Measurements from ENCODE around the gene POP4. TPM values are rescaled to one million over a fixed set of nuclear protein-coding genes. Genes with fewer than 3 reads are reported as not detected.
A peak's percentile ranks its signal among the peaks of the same experiment; 100 is the strongest.

POP4 gene
- polyA plus RNA-seq, 4 donors: 53.3 to 72.5 (median 61.8) TPM

DNA sequence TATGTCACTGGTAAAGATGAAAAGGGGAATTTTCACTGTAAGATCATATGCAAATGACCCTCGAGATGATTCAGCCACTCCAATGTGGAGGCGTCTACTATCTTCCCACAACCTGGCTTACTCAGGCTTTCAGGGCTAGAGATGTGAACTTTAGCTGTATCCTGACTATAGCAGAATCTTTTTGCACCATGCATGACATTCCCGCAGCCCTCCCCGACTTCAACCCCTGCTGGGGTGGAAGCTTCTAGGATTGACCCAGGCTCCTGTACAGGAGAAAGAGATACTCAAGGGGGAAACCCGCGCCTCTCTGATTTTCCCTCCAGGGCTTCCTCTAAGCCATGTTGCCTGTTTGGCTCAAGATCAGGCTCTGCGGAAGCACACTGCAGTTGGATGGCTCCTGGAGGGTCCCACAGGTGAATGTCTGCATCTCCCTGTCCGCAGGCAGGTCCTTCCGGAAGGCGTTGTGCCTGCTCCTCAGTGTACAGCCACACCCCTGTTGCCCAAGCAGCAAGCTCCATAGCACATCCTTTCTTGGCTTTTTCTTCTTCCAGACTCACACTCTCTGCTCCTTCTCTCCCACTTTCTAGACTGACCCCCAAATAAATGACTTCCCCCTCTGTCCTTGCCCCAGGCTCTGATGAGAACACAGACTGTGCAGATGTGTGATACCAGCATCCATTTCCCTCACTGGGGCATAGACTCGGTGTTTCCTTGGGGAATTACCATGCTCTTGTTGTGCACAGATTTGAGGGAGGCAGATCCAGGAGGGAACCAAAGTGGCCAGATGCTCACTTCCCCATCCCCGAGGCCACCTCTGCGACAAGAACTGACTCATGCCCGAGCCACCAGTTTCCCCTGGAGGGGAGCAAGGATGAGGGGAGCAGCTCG is 29.1 kb upstream of the POP4 start:
- no peak for DNase-seq (ENCODE audit: low read depth in 4 of 4, low spot score in 3 of 4)

DNA sequence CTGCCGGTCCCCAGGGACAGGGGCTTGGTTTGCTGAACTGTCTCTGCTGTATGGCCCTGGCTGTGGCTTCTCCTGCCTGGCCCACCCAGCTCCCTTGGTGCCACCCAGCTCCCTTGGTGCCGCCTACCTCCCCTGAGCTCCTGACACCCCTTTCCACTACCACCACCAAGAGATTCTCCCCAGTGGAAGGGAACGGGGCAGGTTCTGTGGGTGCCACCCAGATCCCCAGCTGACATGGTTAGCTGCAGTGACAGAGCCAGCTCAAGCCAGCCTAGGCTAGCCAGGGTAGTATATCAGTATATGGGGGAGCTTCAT is 28.5 kb upstream of the POP4 start:
- DNase-seq (ENCODE audit: low read depth in 4 of 4, low spot score in 3 of 4): no peak

DNA sequence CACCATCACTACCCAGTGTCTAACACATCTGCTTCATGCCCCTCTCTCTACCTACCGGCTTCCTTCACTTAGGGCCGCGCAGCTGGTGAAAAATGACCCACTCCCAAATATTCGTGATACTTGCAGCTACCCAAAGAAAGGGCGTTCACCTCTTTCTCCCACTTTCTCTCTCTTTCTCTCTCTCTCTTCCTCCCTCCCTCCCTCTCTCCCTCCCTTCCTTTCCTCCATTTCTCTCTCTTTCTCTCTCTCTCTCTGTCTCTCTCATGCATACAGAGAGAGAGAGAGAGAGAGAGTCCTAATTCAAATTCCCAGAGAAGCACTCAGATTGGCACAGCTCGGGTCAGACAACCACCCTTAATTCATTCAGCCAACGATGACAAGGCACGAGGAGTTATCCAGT is 27.7 kb upstream of the POP4 start:
- no peak for DNase-seq (ENCODE audit: low read depth in 4 of 4, low spot score in 3 of 4)

DNA sequence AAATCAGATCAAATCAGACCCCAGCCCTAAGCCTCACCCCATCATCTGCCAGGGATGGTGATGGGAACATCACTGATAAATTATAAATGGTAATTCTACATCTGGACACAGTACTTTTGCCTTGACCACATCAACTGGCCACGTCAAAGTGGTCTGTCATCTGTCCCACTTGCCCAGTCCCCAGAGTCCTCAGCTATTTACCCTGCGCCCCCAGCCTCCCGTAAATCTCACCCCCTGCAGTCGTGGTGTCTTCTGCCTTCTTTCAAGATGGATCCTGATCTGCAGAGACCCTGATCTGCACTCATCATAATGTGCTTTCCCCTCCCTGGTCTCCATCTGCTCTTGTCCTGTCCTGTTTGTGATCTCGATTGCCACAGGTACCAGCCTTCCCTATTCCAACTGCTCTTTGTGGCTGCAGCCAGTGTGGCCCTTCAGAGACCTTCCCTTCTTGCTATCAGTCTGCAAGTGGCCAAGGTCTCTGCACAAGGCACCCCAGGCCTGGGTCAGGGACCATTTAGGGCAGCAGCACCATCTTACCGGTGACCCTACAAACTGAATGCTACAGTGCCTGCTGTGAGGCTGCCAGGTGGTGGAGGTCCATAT is 26.7 kb upstream of the POP4 start:
- no peak for DNase-seq (ENCODE audit: low read depth in 4 of 4, low spot score in 3 of 4)

DNA sequence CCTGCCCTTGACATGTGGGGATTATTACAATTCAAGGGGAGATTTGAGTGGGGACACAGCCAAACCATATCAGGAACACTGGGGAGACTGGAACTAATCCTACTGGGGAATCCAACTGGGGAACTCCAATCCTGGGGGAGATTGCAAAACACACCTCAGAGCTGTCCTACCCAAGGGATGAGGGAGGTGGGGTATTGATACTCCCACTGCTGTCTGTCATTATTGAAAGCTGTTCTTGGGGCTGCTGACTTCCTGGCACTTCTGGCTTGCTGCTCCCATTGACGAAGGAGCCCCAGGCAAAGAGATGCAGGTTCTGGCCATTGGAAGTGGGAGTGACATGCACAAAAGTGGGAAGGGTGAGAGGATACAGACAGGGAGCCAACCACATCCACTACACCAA is 24.7 kb upstream of the POP4 start:
- no peak for DNase-seq (ENCODE audit: low read depth in 4 of 4, low spot score in 3 of 4)

DNA sequence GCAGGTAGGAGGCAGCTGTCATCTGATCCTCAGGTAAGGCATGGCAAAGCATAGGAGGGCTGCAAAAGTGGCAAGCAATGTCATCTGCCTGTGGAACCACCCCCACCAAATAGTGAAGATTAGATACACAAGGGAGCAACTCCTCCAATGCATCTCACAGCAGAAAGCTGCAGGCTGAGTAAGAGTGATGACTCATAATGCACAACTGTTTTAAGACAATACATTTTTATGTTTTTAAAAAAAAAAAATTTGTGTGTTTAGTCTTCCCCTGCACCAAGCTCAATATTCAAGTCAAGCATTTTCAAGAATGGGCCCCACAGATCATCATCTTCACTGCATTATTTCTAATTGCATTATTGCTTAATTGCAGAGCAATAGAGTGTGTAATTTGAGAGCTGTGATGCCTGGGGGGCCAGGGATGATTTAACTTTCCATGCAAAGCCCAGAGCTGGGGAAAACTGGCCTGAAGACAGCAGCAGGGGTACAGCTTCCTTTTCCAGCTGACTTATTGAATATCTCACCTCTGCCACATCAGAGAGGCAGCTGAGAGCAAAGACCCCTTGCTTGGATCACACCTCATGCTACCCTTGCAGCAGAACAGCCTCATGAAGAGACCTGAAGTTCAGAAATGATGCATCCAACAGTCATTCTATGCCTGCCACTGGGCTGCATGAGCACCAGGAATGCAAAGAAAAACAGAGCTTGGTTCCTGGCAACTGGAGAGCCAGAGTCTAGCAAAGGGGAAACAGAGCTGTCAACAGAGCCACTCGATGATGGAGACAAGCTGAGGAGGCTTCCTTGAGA is 22.7 kb upstream of the POP4 start:
- DNase-seq (ENCODE audit: low read depth in 4 of 4, low spot score in 3 of 4): no peak

DNA sequence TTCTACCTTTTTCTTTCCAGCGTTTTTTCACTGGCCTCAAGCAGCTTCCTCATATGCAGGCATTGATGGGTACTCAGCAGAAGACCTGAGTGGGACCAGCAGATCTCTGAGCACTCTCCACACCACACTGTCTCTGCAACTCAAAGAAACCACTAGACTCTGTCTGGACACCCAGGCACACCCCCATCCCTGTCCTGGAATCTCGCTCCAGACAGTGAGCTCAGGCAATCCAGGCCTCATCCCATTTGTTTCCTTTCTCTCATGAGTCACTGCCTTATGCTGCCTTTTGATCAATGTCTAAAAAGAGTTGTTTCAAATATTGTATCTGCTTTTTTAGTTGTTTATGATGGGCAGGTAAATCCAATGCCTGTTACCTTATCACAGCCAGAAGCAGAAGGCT is 19.7 kb upstream of the POP4 start:
- DNase-seq (ENCODE audit: low read depth in 4 of 4, low spot score in 3 of 4): no peak

DNA sequence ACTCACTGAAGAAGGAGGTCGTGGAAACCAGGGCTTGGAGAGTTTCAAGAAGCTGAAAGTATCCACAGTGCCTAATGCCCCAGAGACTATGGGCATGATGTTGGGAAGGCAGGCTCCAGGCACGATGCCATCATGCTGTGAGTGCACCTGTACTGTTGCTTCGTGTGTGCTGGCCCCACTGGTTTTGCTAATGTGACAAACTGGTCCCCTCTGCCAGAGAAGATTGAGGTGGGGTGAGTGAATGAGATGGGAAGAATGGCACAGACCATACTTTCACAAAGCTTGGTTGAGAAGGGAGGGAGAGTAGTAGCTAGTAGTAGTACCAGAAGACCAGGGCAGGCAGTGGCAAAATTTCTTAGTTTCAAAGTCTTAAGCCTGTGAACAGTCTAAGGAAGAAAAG is 19.0 kb upstream of the POP4 start:
- DNase-seq (ENCODE audit: low read depth in 4 of 4, low spot score in 3 of 4): no peak

DNA sequence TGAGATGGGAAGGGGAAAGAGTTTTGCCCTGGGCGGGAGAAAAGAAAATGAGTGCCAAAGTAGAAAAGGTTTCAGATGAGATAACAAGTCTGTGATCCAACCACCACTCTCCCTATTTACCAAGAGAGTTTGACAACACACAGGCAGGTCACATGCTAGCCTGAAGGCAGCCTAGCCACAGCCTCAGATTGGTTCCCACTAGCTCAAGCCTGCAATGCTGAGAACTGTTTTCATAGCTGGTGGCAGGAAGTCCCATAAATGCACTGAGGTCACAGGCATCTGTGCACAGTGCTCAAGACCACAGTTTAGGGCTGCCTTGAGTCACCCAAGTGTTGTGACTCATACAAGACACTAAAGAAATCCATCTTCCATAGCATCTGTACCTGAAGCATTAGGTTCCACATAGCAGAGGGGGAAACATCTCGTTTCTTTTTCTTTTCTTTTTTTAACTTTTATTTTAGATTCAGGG is 18.5 kb upstream of the POP4 start:
- no peak for DNase-seq (ENCODE audit: low read depth in 4 of 4, low spot score in 3 of 4)

DNA sequence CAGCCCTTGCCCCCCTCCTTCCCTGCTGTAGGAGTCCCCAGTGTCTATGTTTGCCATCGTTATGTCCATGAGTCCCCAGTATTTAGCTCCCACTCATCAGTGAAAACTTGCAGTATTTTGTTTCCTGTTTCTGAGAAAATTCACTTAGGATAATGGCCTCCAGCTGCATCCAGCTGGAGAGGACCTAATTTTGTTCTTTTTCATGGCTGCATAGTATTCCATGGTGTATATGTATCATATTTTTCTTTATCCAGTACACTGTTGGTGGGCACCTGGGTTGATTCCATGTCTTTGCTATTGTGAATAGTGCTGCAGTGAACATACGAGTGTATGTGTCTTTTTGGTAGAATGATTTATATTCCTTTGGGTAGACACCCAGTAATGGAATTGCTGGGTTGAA is 18.0 kb upstream of the POP4 start:
- DNase-seq (ENCODE audit: low read depth in 4 of 4, low spot score in 3 of 4): no peak

DNA sequence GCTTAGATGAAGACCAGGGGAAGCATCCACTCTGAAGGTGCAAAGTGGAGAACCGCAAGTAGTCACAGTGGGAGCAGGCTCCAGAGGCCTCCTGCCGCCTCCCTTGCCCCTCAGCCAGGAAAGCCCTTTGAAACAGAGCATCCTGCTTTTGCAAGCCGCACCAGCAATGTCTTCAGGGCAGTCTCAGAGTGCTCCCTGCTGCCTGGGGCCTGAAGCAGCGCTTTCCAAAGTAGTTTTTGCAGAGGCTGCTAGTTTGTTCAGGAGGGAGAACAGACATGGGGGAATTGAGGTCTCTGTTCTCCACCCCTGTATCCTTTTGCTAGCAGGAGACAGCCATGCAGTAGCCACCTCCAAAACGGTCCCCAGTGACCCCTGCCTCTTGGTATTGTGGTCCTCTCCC is 15.8 kb upstream of the POP4 start:
- DNase-seq (ENCODE audit: low read depth in 4 of 4, low spot score in 3 of 4): no peak

DNA sequence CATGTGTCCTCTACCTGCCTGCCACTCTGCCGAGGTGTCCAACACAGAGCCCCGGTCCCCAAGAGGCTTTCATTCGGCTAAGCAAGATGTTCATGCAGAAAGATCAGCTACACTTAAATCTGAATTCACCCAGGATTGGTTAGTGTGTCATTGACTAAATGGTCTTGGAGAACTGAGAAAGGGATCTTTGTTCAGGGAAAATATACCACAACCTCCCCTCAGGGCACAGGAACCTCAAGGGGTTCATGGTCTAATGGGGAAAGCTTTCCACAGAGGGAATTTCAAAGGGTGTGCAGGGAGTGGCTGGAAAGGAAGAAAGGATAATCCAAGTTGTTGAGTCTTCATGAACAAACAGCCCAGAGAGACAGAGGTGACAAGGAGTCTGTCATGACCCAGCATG is 14.4 kb upstream of the POP4 start:
- DNase-seq (ENCODE audit: low read depth in 4 of 4, low spot score in 3 of 4): no peak

DNA sequence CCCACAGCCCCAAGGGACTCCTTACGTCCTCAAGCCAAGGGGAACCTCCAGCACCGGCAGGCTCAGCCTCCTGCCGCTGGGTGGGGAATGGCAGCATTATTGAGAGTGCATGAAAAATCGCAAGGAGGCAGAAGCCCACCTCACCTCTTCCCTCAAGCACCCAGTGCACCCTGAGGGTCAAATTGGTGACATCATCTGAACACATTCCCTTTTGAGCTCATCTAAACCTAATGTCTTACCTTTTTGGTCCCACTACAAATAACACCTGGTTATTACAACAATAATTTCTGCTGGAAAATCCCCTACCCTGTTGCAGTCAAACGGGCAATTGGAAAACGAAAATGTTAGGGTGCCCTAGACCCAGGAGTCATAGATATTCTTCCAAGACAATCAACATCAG is 12.2 kb upstream of the POP4 start:
- DNase-seq (ENCODE audit: low read depth in 4 of 4, low spot score in 3 of 4): no peak

DNA sequence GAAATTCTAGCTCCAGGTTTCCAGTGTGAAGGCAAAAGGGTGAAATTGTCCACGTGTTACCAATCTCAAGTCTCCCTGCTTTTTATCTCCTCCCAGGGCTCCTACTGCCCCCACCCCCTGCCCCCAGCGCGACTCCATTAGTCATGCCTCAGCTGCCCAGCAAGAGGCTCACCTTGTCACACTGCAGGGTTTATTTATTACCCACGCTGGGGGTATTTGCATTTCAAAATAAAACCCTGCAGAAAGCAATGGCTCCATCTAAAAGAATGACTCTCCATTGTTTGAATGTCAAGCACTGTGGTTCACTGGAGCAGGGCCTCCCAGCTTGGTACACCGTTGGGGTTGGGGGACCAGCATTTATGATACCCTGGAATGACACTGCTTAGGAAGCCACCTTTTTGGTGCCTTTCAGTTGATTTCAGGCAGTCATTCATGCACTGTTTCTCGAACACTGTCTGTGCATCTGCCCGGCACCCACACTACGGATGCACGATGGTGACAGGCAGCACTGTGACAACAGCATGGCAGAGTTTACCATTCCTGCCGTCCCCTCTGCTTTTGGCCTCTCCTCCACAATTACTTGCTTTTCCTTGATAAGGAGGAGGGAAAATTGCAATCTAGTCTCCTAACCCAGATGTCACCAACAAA is 9.9 kb upstream of the POP4 start:
- peak in 1 of 4 donors; percentile 29 for DNase-seq (ENCODE audit: low read depth in 4 of 4, low spot score in 3 of 4)

DNA sequence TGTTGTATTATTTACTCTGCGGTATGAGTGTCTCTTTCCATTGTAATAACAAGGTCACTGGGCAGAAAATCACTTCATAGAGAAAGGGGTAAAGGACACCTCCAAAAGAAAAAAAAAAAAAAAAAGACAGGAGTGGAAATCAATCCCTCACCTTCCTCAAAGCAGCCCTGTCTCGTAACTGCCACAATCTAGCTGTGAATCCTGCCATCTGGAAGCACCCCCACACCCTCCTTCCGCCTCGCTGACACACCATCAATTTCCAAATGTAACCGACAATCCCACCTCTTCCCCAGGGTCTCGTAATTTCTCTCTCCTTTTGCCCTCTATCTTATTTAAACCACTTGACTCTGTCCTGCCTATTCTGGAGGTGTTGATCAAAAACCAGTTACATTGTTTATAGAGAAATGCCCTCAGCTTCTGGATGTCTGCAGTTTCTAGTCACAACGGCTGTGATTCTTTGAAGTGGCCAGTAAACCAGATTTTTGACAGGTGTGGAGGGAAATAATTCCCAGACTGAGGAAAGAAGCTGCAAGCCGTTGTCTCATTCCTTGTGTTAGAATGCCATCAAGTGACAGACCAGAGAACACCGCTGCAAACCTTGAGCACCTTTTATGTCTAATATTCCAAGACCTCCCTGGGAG is 9.1 kb upstream of the POP4 start:
- peak in 1 of 4 donors; percentile 46 for DNase-seq (ENCODE audit: low read depth in 4 of 4, low spot score in 3 of 4)

DNA sequence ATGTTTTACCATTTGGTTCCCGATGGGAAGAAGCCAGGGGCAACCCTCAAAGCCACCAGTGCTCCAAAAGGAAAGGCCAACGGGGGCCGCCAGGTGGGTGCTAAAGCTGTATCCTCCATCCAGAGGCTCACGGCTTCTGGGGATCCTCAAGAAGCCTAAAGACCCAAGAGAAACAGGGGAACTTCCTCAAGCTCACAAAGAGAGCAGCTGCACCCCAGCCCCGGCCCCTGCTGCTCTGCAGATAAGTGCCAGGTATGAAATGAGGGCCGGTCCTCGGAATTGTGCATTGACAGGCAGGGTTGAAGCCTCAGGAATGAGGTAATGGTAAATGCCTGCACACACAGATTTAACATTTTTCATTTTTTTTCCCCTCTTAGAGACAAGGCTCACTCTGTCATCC is 8.0 kb upstream of the POP4 start:
- DNase-seq (ENCODE audit: low read depth in 4 of 4, low spot score in 3 of 4): no peak

DNA sequence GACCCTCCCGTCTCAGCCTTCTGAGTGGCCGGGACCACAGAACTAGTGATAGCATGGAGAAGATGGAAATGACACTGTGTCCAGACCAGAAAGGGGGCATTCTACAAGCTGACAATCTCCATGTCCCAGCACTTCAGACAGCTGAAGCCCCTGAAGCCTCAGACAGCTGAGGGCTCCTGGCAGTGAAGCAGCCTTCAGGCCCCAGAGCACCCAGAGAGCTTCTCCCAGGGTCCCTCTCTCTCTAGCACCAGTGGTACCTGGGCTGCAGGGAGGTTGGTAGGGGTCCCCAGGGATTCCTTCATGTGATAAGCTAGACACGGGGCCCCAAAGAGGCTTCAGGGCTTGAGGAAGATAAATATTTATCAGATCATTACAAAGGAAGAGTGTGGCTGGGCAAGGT is 7.6 kb upstream of the POP4 start:
- DNase-seq (ENCODE audit: low read depth in 4 of 4, low spot score in 3 of 4): no peak

DNA sequence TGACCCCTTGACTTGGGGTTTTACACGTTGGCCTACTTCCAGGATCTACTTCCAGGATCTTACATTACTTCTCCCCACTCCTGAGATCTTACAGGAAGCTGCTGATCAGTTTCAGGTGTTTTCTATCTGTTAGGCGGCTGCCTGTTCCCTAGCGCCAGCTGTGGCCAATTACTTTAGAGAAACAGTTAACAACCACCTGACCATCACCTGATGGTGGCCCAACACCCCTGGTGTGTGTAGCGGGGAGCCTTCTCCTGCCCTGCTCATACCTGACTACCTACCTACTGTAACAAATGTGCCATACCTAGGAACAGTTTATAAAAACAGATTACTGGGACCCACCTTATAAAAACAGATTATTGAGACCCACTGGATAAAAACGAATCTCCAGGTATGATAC is 2.8 kb upstream of the POP4 start:
- DNase-seq (ENCODE audit: low read depth in 4 of 4, low spot score in 3 of 4): no peak

DNA sequence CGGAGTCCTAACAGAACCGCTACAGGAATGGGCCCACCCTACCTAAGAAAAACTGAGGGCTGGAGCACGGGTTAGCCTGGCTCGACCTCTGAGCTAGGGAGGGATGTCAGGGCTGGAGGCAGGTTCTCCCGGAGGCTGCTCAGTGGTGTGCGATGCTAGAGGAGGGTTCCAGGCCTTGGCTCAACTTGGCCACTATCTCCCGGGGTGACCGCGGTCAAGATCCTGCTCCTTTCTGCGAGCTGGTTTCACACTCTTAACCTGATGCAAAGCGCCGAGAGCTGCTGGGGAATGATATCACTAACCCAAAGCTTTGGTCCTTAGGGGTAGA is 301 bp downstream of the POP4 start:
- no peak for DNase-seq (ENCODE audit: low read depth in 4 of 4, low spot score in 3 of 4)

DNA sequence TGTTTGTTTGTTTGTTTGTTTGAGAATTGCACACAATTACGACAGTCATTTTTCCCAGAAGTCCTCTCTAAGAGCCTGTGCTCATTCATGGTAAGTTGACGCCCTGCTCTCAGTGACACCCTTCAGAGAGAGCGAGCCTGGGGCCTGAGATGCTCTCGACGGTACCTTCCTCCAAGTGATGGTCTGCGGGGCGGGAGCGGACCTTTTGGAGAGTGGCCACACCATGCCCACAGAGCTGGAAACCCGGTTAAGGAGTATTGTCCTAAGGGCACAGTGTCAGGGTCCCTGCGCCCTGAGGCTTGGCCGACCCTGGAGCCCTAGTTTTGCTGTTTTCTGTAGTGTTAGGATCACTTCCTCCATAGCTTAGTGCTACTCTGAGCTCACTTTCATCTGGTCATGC is 3.6 kb downstream of the POP4 start:
- no peak for DNase-seq (ENCODE audit: low read depth in 4 of 4, low spot score in 3 of 4)

DNA sequence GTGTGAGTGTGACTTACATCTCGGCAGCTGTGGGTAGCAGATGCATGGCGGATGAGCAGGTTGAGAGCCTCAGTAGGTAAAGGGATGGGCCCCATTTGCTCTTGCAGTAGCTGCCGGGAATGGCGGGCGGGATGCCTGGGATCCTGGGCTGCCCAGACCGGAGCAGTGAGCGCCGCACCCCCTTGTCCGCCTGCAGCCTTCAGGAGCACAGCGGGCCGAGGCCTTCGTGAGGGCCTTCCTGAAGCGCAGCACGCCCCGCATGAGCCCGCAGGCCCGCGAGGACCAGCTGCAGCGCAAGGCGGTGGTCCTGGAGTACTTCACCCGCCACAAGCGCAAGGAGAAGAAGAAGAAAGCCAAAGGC is 4.1 kb downstream of the POP4 start:
- DNase-seq (ENCODE audit: low read depth in 4 of 4, low spot score in 3 of 4): no peak

All from left renal pelvis (tissue), 4 donors.